ENCODE measurements around the gene KIF11. TPM values are rescaled to one million over a fixed set of nuclear protein-coding genes. Genes with fewer than 3 reads are reported as not detected.

KIF11 gene
- total RNA-seq (ENCODE audit: unreplicated experiment): 9.4 TPM
- long read RNA-seq, full-length matches to known transcripts: 1 of 2 reads
- long read RNA-seq, partial matches to known transcripts: 0 of 2 reads
- long read RNA-seq, other reads (novel, unspliced or antisense): 1 of 2 reads

- Mint-ChIP-seq H3K4me1 (ENCODE audit: unreplicated experiment) (peaks cover 30% of the 10 kb centered on the region), H3K27ac (ENCODE audit: unreplicated experiment) (peak within 1 kb of the TSS; percentile 80), H3K36me3 (ENCODE audit: low read depth, unreplicated experiment) (peaks cover 4% of the 10 kb centered on the region), H3K9me3 (ENCODE audit: unreplicated experiment) (no peaks in the 10 kb centered on the region), H3K4me3 (ENCODE audit: unreplicated experiment) (peak within 1 kb of the TSS; percentile 95), H3K27me3 (ENCODE audit: unreplicated experiment) (peaks cover 7% of the 10 kb centered on the region)
- peak; percentile 94 for DNase-seq (ENCODE audit: low spot score)
- no peak for TF ChIP-seq CTCF (IDR thresholded peaks at IDR 0.05; ENCODE audit: unreplicated experiment)
Observed at GRCh38 chr10:92592761-92593618, at the start of gene KIF11. TSS of gene KIF11 (plus strand) at chr10:92593130. CDS start at chr10:92593376, 246 bp downstream.

- no peak for TF ChIP-seq CTCF (IDR thresholded peaks at IDR 0.05; ENCODE audit: unreplicated experiment)
- Mint-ChIP-seq H3K4me1 (ENCODE audit: unreplicated experiment) (peaks cover 26% of the 10 kb centered on the region), H3K27me3 (ENCODE audit: unreplicated experiment) (no peaks in the 10 kb centered on the region), H3K27ac (ENCODE audit: unreplicated experiment) (no peak overlapping the region), H3K4me3 (ENCODE audit: unreplicated experiment) (no peak overlapping the region), H3K36me3 (ENCODE audit: low read depth, unreplicated experiment) (no peaks in the 10 kb centered on the region), H3K9me3 (ENCODE audit: unreplicated experiment) (no peaks in the 10 kb centered on the region)
- peak; percentile 5 for DNase-seq (ENCODE audit: low spot score)
Observed at GRCh38 chr10:92544296-92544695, 48.6 kb upstream of the KIF11 start.

GRCh38 chr10:92545556-92545955 lies 47.4 kb upstream of the KIF11 start:
- no peak overlapping the region for H3K4me3 Mint-ChIP-seq (ENCODE audit: unreplicated experiment)

GRCh38 chr10:92547676-92548075 lies 45.3 kb upstream of the KIF11 start:
- Mint-ChIP-seq H3K27me3 (ENCODE audit: unreplicated experiment) (no peaks in the 10 kb centered on the region), H3K36me3 (ENCODE audit: low read depth, unreplicated experiment) (peaks cover 5% of the 10 kb centered on the region), H3K4me1 (ENCODE audit: unreplicated experiment) (peaks cover 17% of the 10 kb centered on the region), H3K27ac (ENCODE audit: unreplicated experiment) (no peak overlapping the region), H3K4me3 (ENCODE audit: unreplicated experiment) (no peak overlapping the region), H3K9me3 (ENCODE audit: unreplicated experiment) (no peaks in the 10 kb centered on the region)
- DNase-seq (ENCODE audit: low spot score): no peak
- TF ChIP-seq CTCF (IDR thresholded peaks at IDR 0.05; ENCODE audit: unreplicated experiment): no peak

More at GRCh38 chr10:92545556-92545955, 47.4 kb upstream of the KIF11 start:
- Mint-ChIP-seq H3K4me1 (ENCODE audit: unreplicated experiment) (peaks cover 26% of the 10 kb centered on the region), H3K36me3 (ENCODE audit: low read depth, unreplicated experiment) (no peaks in the 10 kb centered on the region), H3K9me3 (ENCODE audit: unreplicated experiment) (no peaks in the 10 kb centered on the region), H3K27me3 (ENCODE audit: unreplicated experiment) (no peaks in the 10 kb centered on the region), H3K27ac (ENCODE audit: unreplicated experiment) (no peak overlapping the region)
- DNase-seq (ENCODE audit: low spot score): no peak
- no peak for TF ChIP-seq CTCF (IDR thresholded peaks at IDR 0.05; ENCODE audit: unreplicated experiment)

GRCh38 chr10:92550924-92551323 lies 42.0 kb upstream of the KIF11 start:
- no peak overlapping the region for H3K27ac Mint-ChIP-seq (ENCODE audit: unreplicated experiment)
- H3K36me3 Mint-ChIP-seq (ENCODE audit: low read depth, unreplicated experiment): peaks cover 24% of the 10 kb centered on the region
- TF ChIP-seq CTCF (IDR thresholded peaks at IDR 0.05; ENCODE audit: unreplicated experiment): peak; percentile 26
- no peaks in the 10 kb centered on the region for H3K9me3 Mint-ChIP-seq (ENCODE audit: unreplicated experiment)
- no peak overlapping the region for H3K4me3 Mint-ChIP-seq (ENCODE audit: unreplicated experiment)
- DNase-seq (ENCODE audit: low spot score): no peak
- H3K4me1 Mint-ChIP-seq (ENCODE audit: unreplicated experiment): no peaks in the 10 kb centered on the region
- no peaks in the 10 kb centered on the region for H3K27me3 Mint-ChIP-seq (ENCODE audit: unreplicated experiment)
